Ishikawa (cell line): ENCODE measurements around the gene DNAJB4.

Experiments
- CEBPB ChIP-seq: IDR thresholded peaks from 2 replicates; pipeline ENCODE4 v1.6.1; 2012
- CREB1 ChIP-seq: IDR thresholded peaks from 2 replicates; pipeline ENCODE4 v1.6.1; 2012; ENCODE audit warnings: low read depth
- EGR1 ChIP-seq: IDR thresholded peaks from 2 replicates; pipeline ENCODE4 v1.6.1; 2012
- EP300 ChIP-seq: IDR thresholded peaks from 2 replicates; pipeline ENCODE4 v1.6.1; 2012; ENCODE audit warnings: borderline replicate concordance
- FOXM1 ChIP-seq: IDR thresholded peaks from 2 replicates; pipeline ENCODE4 v1.6.1; 2012; ENCODE audit warnings: low read depth, borderline replicate concordance
- NFIC ChIP-seq: IDR thresholded peaks from 2 replicates; pipeline ENCODE4 v1.6.1; 2012
- RAD21 ChIP-seq: IDR thresholded peaks from 2 replicates; pipeline ENCODE4 v1.6.1; 2012; ENCODE audit warnings: low read depth
- REST ChIP-seq: IDR thresholded peaks from 2 replicates; pipeline ENCODE4 v1.6.1; 2012; ENCODE audit warnings: low read depth, mild to moderate bottlenecking
- TAF1 ChIP-seq: IDR thresholded peaks from 2 replicates; pipeline ENCODE4 v1.6.1; 2012; ENCODE audit warnings: low read depth, mild to moderate bottlenecking
- TCF12 ChIP-seq: IDR thresholded peaks from 2 replicates; pipeline ENCODE4 v1.6.1; 2012; ENCODE audit warnings: low read depth
- TEAD4 ChIP-seq: IDR thresholded peaks from 2 replicates; pipeline ENCODE4 v1.6.1; 2012
- USF1 ChIP-seq: IDR thresholded peaks from 2 replicates; pipeline ENCODE4 v1.6.1; 2012
- YY1 ChIP-seq: IDR thresholded peaks from 2 replicates; pipeline ENCODE4 v1.6.1; 2012; ENCODE audit warnings: low read depth
- ZBTB7A ChIP-seq: IDR thresholded peaks from 2 replicates; pipeline ENCODE4 v1.6.1; 2012; ENCODE audit warnings: low read depth
- TF ChIP-seq, protein P1 (sequence below): IDR thresholded peaks from 2 replicates; pipeline ENCODE4 v1.6.1; 2012

The DNAJB4 gene

DNA sequence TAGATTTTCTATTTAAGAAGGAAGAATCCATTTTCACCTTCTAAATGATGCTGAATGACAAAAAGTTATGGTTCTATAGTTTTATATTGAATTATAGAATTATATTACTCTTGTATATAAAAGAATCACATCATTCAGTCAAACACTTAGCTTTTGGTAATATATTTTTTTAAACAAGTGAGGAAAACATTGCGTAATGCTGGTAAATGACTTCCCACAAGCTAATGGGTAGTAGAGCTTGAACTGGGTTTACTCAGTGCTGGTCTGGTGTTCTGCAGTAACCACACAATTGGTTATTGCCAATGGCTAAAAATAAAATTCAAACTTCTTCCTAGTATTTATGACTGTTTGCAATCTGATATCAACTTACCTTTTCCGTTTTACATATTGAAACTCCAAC is 30.4 kb downstream of the DNAJB4 start:
- TF ChIP-seq RAD21, result no peak
- TF ChIP-seq CEBPB, result no peak
- no peak for TF ChIP-seq TEAD4
- no peak for TF ChIP-seq FOXM1
- TF ChIP-seq TAF1, result no peak
- no peak for TF ChIP-seq EP300
- TF ChIP-seq, protein P1, sequence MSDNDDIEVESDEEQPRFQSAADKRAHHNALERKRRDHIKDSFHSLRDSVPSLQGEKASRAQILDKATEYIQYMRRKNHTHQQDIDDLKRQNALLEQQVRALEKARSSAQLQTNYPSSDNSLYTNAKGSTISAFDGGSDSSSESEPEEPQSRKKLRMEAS, result no peak
- no peak for TF ChIP-seq NFIC
- no peak for TF ChIP-seq EGR1
- TF ChIP-seq ZBTB7A, result no peak
- TF ChIP-seq TCF12, result no peak
- no peak for TF ChIP-seq REST
- no peak for TF ChIP-seq YY1
- no peak for TF ChIP-seq USF1
- no peak for TF ChIP-seq CREB1

GRCh38 chr1:78036450-78036849 is 31.7 kb downstream of the DNAJB4 start:
- no peak for TF ChIP-seq USF1
- TF ChIP-seq EP300, result no peak
- no peak for TF ChIP-seq CEBPB
- no peak for TF ChIP-seq REST
- TF ChIP-seq NFIC, result no peak
- no peak for TF ChIP-seq FOXM1
- TF ChIP-seq TAF1, result no peak
- TF ChIP-seq EGR1, result no peak
- no peak for TF ChIP-seq RAD21
- TF ChIP-seq, protein P1, result no peak
- no peak for TF ChIP-seq CREB1
- TF ChIP-seq YY1, result no peak
- no peak for TF ChIP-seq ZBTB7A
- TF ChIP-seq TEAD4, result no peak
- TF ChIP-seq TCF12, result no peak

- TF ChIP-seq REST, result no peak
- TF ChIP-seq ZBTB7A, result no peak
- no peak for TF ChIP-seq TCF12
- TF ChIP-seq RAD21, result no peak
- no peak for TF ChIP-seq EGR1
- TF ChIP-seq, protein P1, result no peak
- TF ChIP-seq YY1, result no peak
Observed at GRCh38 chr1:78038071-78038470, 33.3 kb downstream of the DNAJB4 start.

GRCh38 chr1:78038491-78038939 is 33.8 kb downstream of the DNAJB4 start:
- TF ChIP-seq USF1, result no peak
